Measurements from ENCODE around the gene CFAP73. TPM values are rescaled to one million over a fixed set of nuclear protein-coding genes. Genes with fewer than 3 reads are reported as not detected.

Gene CFAP73
- total and polyA plus RNA-seq, 10 of the 15 experiments (the other 5 are each of a cell fraction or from before 2014, with no cell fraction given): 0.18 TPM; not detected in 9

DNA sequence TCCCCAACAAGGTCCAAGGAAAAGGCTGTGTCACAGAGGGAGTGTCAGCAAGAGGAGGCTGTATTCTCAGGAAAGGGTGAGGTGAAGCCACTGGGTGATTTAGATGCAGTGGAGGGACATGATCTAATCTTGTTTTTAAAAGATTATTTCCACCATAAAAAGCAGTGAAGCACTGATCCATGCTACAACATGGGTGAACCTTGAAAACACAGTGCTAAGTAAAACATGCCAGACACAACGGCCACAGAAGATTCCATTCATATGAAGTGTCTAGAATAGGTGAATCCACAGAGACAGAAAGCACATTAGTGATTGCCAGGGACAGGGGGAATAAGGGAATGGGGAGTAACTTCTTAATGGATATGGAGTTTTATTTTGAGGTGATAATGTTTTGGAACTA, 48.8 kb downstream of the CFAP73 start (continued):
- TF ChIP-seq, protein P1, sequence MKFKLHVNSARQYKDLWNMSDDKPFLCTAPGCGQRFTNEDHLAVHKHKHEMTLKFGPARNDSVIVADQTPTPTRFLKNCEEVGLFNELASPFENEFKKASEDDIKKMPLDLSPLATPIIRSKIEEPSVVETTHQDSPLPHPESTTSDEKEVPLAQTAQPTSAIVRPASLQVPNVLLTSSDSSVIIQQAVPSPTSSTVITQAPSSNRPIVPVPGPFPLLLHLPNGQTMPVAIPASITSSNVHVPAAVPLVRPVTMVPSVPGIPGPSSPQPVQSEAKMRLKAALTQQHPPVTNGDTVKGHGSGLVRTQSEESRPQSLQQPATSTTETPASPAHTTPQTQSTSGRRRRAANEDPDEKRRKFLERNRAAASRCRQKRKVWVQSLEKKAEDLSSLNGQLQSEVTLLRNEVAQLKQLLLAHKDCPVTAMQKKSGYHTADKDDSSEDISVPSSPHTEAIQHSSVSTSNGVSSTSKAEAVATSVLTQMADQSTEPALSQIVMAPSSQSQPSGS (IDR thresholded peaks at IDR 0.05; ENCODE audit: low read length): no peak
- no peak for TF ChIP-seq ZNF207 (IDR thresholded peaks at IDR 0.05; ENCODE audit: borderline replicate concordance)
- no peak for TF ChIP-seq TCF12 (IDR thresholded peaks at IDR 0.05; ENCODE audit: low read depth, low read length)
- no peak for TF ChIP-seq NBN (IDR thresholded peaks at IDR 0.05)
- TF ChIP-seq SP1 (IDR thresholded peaks at IDR 0.05; ENCODE audit: low read depth, low read length): no peak
- TF ChIP-seq NFIC (IDR thresholded peaks at IDR 0.05; ENCODE audit: low read depth, low read length): no peak
- no peak for TF ChIP-seq EED (IDR thresholded peaks at IDR 0.05; ENCODE audit: low read depth)
- TF ChIP-seq FOS (IDR thresholded peaks at IDR 0.05; ENCODE audit: borderline replicate concordance, extremely low read depth, insufficient read length): no peak
- no peak for TF ChIP-seq SREBF1 (IDR thresholded peaks at IDR 0.05; ENCODE audit: low read length)

DNA sequence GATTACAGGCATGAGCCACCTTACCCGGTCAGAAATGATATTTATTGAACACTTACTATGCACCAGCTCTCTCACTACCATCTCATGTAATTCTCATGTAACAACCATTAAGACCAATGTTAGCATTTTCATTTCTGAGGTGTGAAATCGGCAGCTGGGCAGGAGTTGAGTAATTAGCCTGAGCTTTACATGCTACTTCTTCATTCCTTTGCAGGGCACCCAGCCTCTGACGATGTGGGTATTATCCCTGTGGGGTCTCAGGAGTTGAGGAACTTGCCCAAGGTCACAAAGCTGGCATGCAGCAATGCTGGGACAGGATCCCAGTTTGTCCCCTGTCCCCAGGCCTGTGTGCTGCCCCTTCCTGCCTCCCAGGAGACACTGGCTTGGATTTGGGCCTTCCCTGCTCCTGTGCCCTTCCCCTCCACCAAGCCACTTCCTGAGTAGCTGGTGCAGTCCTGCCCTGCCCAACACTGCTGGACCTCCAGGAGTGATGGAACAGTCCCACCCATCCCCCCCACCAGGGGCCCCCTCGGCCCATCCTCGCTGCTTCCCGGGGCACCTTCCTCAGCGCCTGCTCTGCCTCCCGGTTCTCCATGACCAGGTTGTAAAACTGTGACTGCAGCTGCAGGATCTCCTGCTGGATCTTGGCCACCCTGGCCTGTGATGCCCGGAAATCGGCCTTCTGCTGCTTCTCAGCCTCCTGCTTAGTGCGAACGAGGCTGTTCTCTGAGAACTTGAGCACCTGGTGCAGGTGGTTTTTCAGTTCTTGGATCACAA, 50.7 kb downstream of the CFAP73 start:
- no peak overlapping the region for H3K4me2 ChIP-seq (ENCODE audit: control insufficient read depth, insufficient read depth)
- no peak overlapping the region for H3K27ac ChIP-seq (ENCODE audit: control insufficient read depth, insufficient read depth)
- FAIRE-seq (no peak), DNase-seq (ENCODE audit: low read depth, low spot score) (no peak), ATAC-seq (no peak)
- H3K9ac ChIP-seq (ENCODE audit: control insufficient read depth, insufficient read depth, low read length): no peak overlapping the region
- ChIA-PET RAD21 (ENCODE audit: unreplicated experiment) (interaction anchor here (0.6 to 0.9 kb wide), 2 partner anchors 9 to 33 kb away, joined by 3 read pairs; no protein-coding TSS in a partner anchor), CTCF (interaction anchor here (0.8 to 1.8 kb wide), 3 partner anchors 17 to 222 kb away, joined by 3 to 6 read pairs (median 5); partner anchors contain the start of gene SDSL), POLR2A (interaction anchor here (0.6 to 1.3 kb wide), 5 partner anchors 10 to 65 kb away, joined by 3 to 5 read pairs (median 4); partner anchors contain the start of gene RITA1), SMC1A (ENCODE audit: uncharacterized antibody, unreplicated experiment) (interaction anchor here (0.6 to 1.9 kb wide), 7 partner anchors 10 to 225 kb away, joined by 3 to 6 read pairs (median 4); no protein-coding TSS in a partner anchor)
- H4K20me1 ChIP-seq (ENCODE audit: control insufficient read depth, insufficient read depth): no peaks in the 10 kb centered on the region
- intact Hi-C loops (cut with micrococcal nuclease; ENCODE audit: unreplicated experiment) (no loop called here), in situ Hi-C loops (cut with MboI) (loop anchor here (25.0 kb wide), 1 partner anchor 1763 kb away; no protein-coding TSS in a partner anchor)
- no peaks in the 10 kb centered on the region for H3K9me3 ChIP-seq (replicated peaks; ENCODE audit: control insufficient read depth, insufficient read depth, low read length)
- no peak overlapping the region for H3K4me3 ChIP-seq
- H2AFZ ChIP-seq (ENCODE audit: control insufficient read depth, low read depth, low read length): no peak overlapping the region
- no peaks in the 10 kb centered on the region for H3K27me3 ChIP-seq (replicated peaks in 1 of 2; ENCODE audit: control insufficient read depth in 2 of 2, insufficient read depth in 2 of 2, low read length in 1 of 2)
- no peaks in the 10 kb centered on the region for H3K79me2 ChIP-seq (ENCODE audit: control insufficient read depth, insufficient read depth, low read length)
- no TSS peak for BruUV-seq (replicated peaks)
- WGBS (ENCODE audit: insufficient coverage, insufficient replicate concordance, low lambda C conversion rate, missing lambda C conversion rate): 94% methylated on average over 10 of the region's 12 CpGs
- no peaks in the 10 kb centered on the region for H3K36me3 ChIP-seq (ENCODE audit: control insufficient read depth in 2 of 2, insufficient read depth in 2 of 2, low read length in 1 of 2)
- H3K4me1 ChIP-seq (ENCODE audit: control insufficient read depth, insufficient read depth, low read length): peaks cover 14% of the 10 kb centered on the region
- no peak for TF ChIP-seq SMAD5 (IDR thresholded peaks at IDR 0.05; ENCODE audit: low read depth)
- TF ChIP-seq SUPT20H (IDR thresholded peaks at IDR 0.05; ENCODE audit: borderline replicate concordance, control insufficient read depth, low read depth, low read length): no peak
- no peak for TF ChIP-seq BHLHE40 (IDR thresholded peaks at IDR 0.05; ENCODE audit: borderline replicate concordance in 1 of 2, low read depth in 2 of 2, low read length in 1 of 2)
- no peak for TF ChIP-seq RBBP5 (conservative IDR thresholded peaks at IDR 0.05)
- TF ChIP-seq, protein P2, sequence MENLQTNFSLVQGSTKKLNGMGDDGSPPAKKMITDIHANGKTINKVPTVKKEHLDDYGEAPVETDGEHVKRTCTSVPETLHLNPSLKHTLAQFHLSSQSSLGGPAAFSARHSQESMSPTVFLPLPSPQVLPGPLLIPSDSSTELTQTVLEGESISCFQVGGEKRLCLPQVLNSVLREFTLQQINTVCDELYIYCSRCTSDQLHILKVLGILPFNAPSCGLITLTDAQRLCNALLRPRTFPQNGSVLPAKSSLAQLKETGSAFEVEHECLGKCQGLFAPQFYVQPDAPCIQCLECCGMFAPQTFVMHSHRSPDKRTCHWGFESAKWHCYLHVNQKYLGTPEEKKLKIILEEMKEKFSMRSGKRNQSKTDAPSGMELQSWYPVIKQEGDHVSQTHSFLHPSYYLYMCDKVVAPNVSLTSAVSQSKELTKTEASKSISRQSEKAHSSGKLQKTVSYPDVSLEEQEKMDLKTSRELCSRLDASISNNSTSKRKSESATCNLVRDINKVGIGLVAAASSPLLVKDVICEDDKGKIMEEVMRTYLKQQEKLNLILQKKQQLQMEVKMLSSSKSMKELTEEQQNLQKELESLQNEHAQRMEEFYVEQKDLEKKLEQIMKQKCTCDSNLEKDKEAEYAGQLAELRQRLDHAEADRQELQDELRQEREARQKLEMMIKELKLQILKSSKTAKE (IDR thresholded peaks at IDR 0.05; ENCODE audit: low read depth, poor library complexity, severe bottlenecking): no peak
- no peak for TF ChIP-seq CHD4 (IDR thresholded peaks at IDR 0.05)
- TF ChIP-seq, protein P3, sequence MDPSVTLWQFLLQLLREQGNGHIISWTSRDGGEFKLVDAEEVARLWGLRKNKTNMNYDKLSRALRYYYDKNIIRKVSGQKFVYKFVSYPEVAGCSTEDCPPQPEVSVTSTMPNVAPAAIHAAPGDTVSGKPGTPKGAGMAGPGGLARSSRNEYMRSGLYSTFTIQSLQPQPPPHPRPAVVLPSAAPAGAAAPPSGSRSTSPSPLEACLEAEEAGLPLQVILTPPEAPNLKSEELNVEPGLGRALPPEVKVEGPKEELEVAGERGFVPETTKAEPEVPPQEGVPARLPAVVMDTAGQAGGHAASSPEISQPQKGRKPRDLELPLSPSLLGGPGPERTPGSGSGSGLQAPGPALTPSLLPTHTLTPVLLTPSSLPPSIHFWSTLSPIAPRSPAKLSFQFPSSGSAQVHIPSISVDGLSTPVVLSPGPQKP (IDR thresholded peaks at IDR 0.05; ENCODE audit: low read depth, low read length): no peak
- TF ChIP-seq PAX5 (IDR thresholded peaks at IDR 0.05; ENCODE audit: borderline replicate concordance, low read depth, low read length): no peak
